GM12878 (cell line): Measurements from ENCODE around the gene BORCS5.

Source experiments
- CREB1 ChIP-seq: IDR thresholded peaks from 2 replicates; pipeline ENCODE4 v1.6.1; 2012; ENCODE audit warnings: low read depth, mild to moderate bottlenecking, inconsistent platforms
- CREM ChIP-seq: IDR thresholded peaks from 2 replicates; pipeline ENCODE4 v1.6.1; 2014; ENCODE audit warnings: antibody characterized with exemption, low read depth
- EZH2 ChIP-seq: IDR thresholded peaks from 2 replicates; pipeline ENCODE4 v1.6.1; 2012; ENCODE audit warnings: low read depth, mild to moderate bottlenecking, control low read depth, inconsistent platforms, low read length, borderline replicate concordance; ENCODE audit not compliant: control insufficient read depth
- MTA3 ChIP-seq: IDR thresholded peaks from 2 replicates; pipeline ENCODE4 v1.6.1; 2012; ENCODE audit warnings: low read length, inconsistent platforms, borderline replicate concordance
- POLR2A ChIP-seq: IDR thresholded peaks from 2 replicates; pipeline ENCODE4 v1.6.1; 2011; ENCODE audit warnings: low read depth, mild to moderate bottlenecking, low read length
- POLR2AphosphoS5 ChIP-seq: IDR thresholded peaks from 2 replicates; pipeline ENCODE4 v1.6.1; 2011; ENCODE audit warnings: mild to moderate bottlenecking, low read length, inconsistent platforms
- YY1 ChIP-seq: IDR thresholded peaks from 2 replicates; pipeline ENCODE4 v1.6.1; 2011; ENCODE audit warnings: low read depth, mild to moderate bottlenecking, low read length
- ZBTB33 ChIP-seq: fragments of 450-650 bp; IDR thresholded peaks from 2 replicates; pipeline ENCODE4 v1.6.1; 2017; ENCODE audit warnings: mild to moderate bottlenecking
- ZNF274 ChIP-seq: IDR thresholded peaks from one replicate; pipeline ENCODE4 v1.8.0; 2011; ENCODE audit not compliant: insufficient read length, insufficient read depth
- ZZZ3 ChIP-seq: IDR thresholded peaks from 2 replicates; pipeline ENCODE4 v1.6.1; 2011; ENCODE audit warnings: low read depth; ENCODE audit not compliant: control insufficient read depth, insufficient read length
- TF ChIP-seq, protein P1 (sequence below), 3 experiments: IDR thresholded peaks in 2 of 3; conservative IDR thresholded peaks in 1 of 3; 2 replicates each; pipeline ENCODE4 v1.5.1; 2011; ENCODE audit warnings: low read depth in 3 of 3, low read length in 3 of 3, mild to moderate bottlenecking in 3 of 3, control low read depth in 2 of 3, moderate library complexity in 2 of 3, inconsistent platforms in 1 of 3, mixed read lengths in 1 of 3; ENCODE audit not compliant: control insufficient read depth in 2 of 3, insufficient read depth in 1 of 3; ENCODE audit errors: extremely low read depth in 1 of 3
- TF ChIP-seq, protein P2 (sequence below): IDR thresholded peaks from 2 replicates; pipeline ENCODE4 v1.6.1; 2012; ENCODE audit warnings: low read depth, low read length, improper control_type of control experiment

DNA sequence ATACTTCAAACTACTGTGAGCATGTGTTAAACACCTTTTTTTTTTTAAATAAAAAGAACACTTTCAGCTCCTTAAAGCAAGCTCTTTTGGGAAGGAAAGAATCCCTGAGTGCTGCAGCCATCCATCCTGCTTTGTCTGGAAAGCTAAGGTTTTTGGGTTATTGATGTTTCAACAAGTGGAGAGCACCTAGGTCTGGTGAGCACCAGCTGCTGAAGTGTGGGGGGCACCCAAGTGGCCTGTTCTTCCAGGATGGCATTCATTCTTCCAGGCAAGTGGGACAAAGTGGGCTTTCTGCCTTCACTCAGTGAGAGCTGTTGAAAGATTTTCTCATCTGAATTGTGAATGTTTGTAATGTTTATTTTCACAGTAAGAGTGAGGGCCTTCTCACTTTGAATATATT lies 49.9 kb downstream of the BORCS5 start:
- TF ChIP-seq POLR2AphosphoS5 = no peak
- TF ChIP-seq MTA3 = no peak
- TF ChIP-seq, protein P1, sequence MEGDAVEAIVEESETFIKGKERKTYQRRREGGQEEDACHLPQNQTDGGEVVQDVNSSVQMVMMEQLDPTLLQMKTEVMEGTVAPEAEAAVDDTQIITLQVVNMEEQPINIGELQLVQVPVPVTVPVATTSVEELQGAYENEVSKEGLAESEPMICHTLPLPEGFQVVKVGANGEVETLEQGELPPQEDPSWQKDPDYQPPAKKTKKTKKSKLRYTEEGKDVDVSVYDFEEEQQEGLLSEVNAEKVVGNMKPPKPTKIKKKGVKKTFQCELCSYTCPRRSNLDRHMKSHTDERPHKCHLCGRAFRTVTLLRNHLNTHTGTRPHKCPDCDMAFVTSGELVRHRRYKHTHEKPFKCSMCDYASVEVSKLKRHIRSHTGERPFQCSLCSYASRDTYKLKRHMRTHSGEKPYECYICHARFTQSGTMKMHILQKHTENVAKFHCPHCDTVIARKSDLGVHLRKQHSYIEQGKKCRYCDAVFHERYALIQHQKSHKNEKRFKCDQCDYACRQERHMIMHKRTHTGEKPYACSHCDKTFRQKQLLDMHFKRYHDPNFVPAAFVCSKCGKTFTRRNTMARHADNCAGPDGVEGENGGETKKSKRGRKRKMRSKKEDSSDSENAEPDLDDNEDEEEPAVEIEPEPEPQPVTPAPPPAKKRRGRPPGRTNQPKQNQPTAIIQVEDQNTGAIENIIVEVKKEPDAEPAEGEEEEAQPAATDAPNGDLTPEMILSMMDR (IDR thresholded peaks at IDR 0.05 in 2 of 3, conservative IDR thresholded peaks at IDR 0.05 in 1 of 3; ENCODE audit: control insufficient read depth in 2 of 3, extremely low read depth in 1 of 3, insufficient read depth in 1 of 3, low read depth in 3 of 3, low read length in 3 of 3) = no peak
- no peak for TF ChIP-seq POLR2A
- no peak for TF ChIP-seq CREB1
- TF ChIP-seq ZBTB33 = no peak
- no peak for TF ChIP-seq ZZZ3
- TF ChIP-seq YY1 = no peak
- TF ChIP-seq, protein P2, sequence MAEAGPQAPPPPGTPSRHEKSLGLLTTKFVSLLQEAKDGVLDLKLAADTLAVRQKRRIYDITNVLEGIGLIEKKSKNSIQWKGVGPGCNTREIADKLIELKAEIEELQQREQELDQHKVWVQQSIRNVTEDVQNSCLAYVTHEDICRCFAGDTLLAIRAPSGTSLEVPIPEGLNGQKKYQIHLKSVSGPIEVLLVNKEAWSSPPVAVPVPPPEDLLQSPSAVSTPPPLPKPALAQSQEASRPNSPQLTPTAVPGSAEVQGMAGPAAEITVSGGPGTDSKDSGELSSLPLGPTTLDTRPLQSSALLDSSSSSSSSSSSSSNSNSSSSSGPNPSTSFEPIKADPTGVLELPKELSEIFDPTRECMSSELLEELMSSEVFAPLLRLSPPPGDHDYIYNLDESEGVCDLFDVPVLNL = no peak
- TF ChIP-seq EZH2 = no peak
- TF ChIP-seq ZNF274 = no peak
- no peak for TF ChIP-seq CREM
